NCI-H526 treated with DMSO at 0.1 percent for 48 hours (cell line): ENCODE data around the gene SNAPC4.

Experiments
- DNase-seq: peaks from one replicate; lab custom pipeline; 2025; lab: John Stamatoyannopoulos, UW

The SNAPC4 gene

GRCh38 chr9:136400038-136400834 lies at the start of gene SNAPC4:
Gene SNAPC4, minus strand, starts transcription at chr9:136400170. Its CDS starts 1,742 bp downstream, at chr9:136398428.
- peak; percentile 30 for DNase-seq

- DNase-seq: no peak
Observed at GRCh38 chr9:136448655-136449054, 48.7 kb upstream of the SNAPC4 start.

GRCh38 chr9:136447173-136447778 lies 47.3 kb upstream of the SNAPC4 start:
- DNase-seq: no peak

GRCh38 chr9:136445799-136446198 lies 45.8 kb upstream of the SNAPC4 start:
- DNase-seq: no peak

GRCh38 chr9:136444102-136444501 lies 44.1 kb upstream of the SNAPC4 start:
- DNase-seq: no peak

GRCh38 chr9:136443687-136444086 lies 43.7 kb upstream of the SNAPC4 start:
- DNase-seq: no peak

- DNase-seq: no peak
Observed at GRCh38 chr9:136443087-136443486, 43.1 kb upstream of the SNAPC4 start.

GRCh38 chr9:136442265-136442664 lies 42.3 kb upstream of the SNAPC4 start:
- no peak for DNase-seq

- DNase-seq: no peak
Observed at GRCh38 chr9:136441681-136442245, 41.8 kb upstream of the SNAPC4 start.

- no peak for DNase-seq
Observed at GRCh38 chr9:136441191-136441680, 41.3 kb upstream of the SNAPC4 start.

GRCh38 chr9:136439481-136440408 lies 39.8 kb upstream of the SNAPC4 start, which contains the start of gene INPP5E:
Gene INPP5E, minus strand, starts transcription at chr9:136439845. Its CDS starts 426 bp downstream, at chr9:136439419.
- DNase-seq: peak; percentile 10

GRCh38 chr9:136438548-136439480 lies 38.8 kb upstream of the SNAPC4 start:
- DNase-seq: no peak

- DNase-seq: no peak
Observed at GRCh38 chr9:136437839-136438547, 38.0 kb upstream of the SNAPC4 start.

- DNase-seq: no peak
Observed at GRCh38 chr9:136437430-136437829, 37.5 kb upstream of the SNAPC4 start.

GRCh38 chr9:136436055-136436634 lies 36.2 kb upstream of the SNAPC4 start:
- no peak for DNase-seq

GRCh38 chr9:136434580-136435169 lies 34.7 kb upstream of the SNAPC4 start:
- no peak for DNase-seq

- DNase-seq: no peak
Observed at GRCh38 chr9:136433849-136434579, 34.0 kb upstream of the SNAPC4 start.

- no peak for DNase-seq
Observed at GRCh38 chr9:136433043-136433715, 33.2 kb upstream of the SNAPC4 start.
